HL-60 (cell line): ENCODE results near the gene CBLN3.

Experiments used
- CTCF ChIP-seq: IDR thresholded peaks from one replicate; pipeline ENCODE4 v1.5.1; 2011; ENCODE audit warnings: low read length, control low read depth, inconsistent platforms; ENCODE audit not compliant: insufficient read depth
- GABPA ChIP-seq: IDR thresholded peaks from 2 replicates; pipeline ENCODE4 v1.6.1; 2012; ENCODE audit warnings: low read depth
- POLR2AphosphoS5 ChIP-seq: IDR thresholded peaks from 2 replicates; pipeline ENCODE4 v1.6.1; 2012; ENCODE audit warnings: low read depth
- SPI1 ChIP-seq: IDR thresholded peaks from 2 replicates; pipeline ENCODE4 v1.6.1; 2012; ENCODE audit warnings: low read depth, mild to moderate bottlenecking, borderline replicate concordance
- TF ChIP-seq, protein P1 (sequence below): IDR thresholded peaks from 2 replicates; pipeline ENCODE4 v1.6.1; 2012; ENCODE audit warnings: low read depth; ENCODE audit not compliant: insufficient replicate concordance

DNA sequence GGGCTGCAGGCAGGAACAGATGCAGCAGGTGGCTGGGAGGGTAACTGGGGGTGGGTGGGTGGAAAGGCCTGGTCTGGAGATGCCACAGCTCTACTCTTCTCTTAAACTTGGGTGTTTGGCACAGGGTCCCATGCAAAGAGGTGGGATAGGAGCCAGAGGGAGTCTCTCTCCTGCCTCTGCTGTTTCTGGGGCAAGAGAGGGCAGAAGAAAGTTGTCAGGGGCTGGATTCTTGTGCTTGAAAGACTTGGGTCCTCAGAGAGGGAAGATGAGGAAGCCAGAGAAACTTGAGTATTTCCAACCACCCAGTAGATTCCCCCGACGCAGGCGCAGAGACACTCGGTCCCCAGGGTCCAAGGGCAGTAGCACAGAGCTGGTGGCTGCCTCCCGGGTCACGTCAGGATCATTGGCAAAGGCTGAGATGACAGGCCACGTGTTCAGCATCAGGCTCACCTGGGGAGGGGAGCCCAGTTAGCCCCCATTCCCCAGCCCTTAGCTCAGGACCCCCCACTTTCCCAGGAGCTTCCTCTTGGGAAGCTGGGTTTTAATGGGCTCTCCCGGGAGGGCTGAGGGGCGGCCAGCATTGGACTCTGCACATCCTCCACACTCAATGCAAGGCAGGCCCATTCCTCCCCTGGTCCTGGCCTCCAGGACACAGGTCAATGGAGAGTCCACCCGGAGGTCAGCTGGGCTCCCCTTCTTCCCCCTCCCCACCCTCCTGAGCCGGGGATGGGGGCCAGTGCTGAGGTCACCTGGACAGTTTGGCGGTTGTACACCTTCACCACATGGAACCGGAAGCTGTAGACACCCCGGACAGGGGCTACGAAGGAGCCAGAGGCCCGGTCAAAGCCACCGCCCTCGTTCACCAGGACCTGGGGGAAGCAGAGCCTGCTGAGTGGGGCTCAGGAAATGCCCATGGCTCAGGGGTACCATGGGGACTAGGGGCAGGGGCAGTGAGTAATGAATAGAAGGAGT, 1.6 kb downstream of the CBLN3 start:
- TF ChIP-seq CTCF: no peak
- TF ChIP-seq POLR2AphosphoS5: no peak
- no peak for TF ChIP-seq GABPA
- no peak for TF ChIP-seq SPI1
- TF ChIP-seq, protein P1, sequence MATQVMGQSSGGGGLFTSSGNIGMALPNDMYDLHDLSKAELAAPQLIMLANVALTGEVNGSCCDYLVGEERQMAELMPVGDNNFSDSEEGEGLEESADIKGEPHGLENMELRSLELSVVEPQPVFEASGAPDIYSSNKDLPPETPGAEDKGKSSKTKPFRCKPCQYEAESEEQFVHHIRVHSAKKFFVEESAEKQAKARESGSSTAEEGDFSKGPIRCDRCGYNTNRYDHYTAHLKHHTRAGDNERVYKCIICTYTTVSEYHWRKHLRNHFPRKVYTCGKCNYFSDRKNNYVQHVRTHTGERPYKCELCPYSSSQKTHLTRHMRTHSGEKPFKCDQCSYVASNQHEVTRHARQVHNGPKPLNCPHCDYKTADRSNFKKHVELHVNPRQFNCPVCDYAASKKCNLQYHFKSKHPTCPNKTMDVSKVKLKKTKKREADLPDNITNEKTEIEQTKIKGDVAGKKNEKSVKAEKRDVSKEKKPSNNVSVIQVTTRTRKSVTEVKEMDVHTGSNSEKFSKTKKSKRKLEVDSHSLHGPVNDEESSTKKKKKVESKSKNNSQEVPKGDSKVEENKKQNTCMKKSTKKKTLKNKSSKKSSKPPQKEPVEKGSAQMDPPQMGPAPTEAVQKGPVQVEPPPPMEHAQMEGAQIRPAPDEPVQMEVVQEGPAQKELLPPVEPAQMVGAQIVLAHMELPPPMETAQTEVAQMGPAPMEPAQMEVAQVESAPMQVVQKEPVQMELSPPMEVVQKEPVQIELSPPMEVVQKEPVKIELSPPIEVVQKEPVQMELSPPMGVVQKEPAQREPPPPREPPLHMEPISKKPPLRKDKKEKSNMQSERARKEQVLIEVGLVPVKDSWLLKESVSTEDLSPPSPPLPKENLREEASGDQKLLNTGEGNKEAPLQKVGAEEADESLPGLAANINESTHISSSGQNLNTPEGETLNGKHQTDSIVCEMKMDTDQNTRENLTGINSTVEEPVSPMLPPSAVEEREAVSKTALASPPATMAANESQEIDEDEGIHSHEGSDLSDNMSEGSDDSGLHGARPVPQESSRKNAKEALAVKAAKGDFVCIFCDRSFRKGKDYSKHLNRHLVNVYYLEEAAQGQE: no peak
